K562 (cell line): ENCODE results near the gene PDE11A. TPM values are rescaled to one million over a fixed set of nuclear protein-coding genes. Genes with fewer than 3 reads are reported as not detected.

Experiments
- ATAC-seq: fragments of 200-7000 bp; cut with Tn5 transposase; 3 replicates; pipeline ENCODE4 v1.9.1; 2020; ENCODE audit warnings: moderate library complexity
- BruUV-seq: library from RNA; stranded (reverse); fragments of 400-500 nt; replicated peaks from 2 replicates; lab custom pipeline; 2021; lab: Mats Ljungman, UMichigan
- CTCF ChIA-PET: fragments of 300-600 bp; formaldehyde crosslinking; extraction: SDS; loops from one replicate; lab custom pipeline; 2021; ENCODE audit warnings: low intra/inter-chr PET ratio; lab: Yijun Ruan, JAX
- POLR2A ChIA-PET: fragments of 300-600, 350-650 bp; sonication (Branson Sonifier 250); formaldehyde crosslinking; extraction: SDS; loops from one replicate; lab custom pipeline; 2021; ENCODE audit warnings: antibody characterized with exemption, inconsistent platforms; lab: Yijun Ruan, JAX
- DNase-seq, 4 experiments: peaks; one replicate each; pipeline versions ENCODE4 v3.0.0 to v3.0.0-alpha.2; 2011 to 2018; ENCODE audit warnings: low spot score in 3 of 4, mixed read lengths in 3 of 4; ENCODE audit errors: extremely low read depth in 1 of 4
- FAIRE-seq: peaks from 2 replicates; lab custom pipeline; 2011; peaks lifted over from hg19 to GRCh38; lab: Jason Lieb, UNC
- H2AFZ ChIP-seq: 2 replicates; pipeline ENCODE4 v1.6.0; 2011; ENCODE audit warnings: low read depth, low read length, control low read depth, inconsistent platforms
- H3K27ac ChIP-seq: fragments of 200-600 bp; 3 replicates; pipeline ENCODE4 v1.8.0; 2011; ENCODE audit warnings: low read depth, mild to moderate bottlenecking, control low read depth, inconsistent platforms, low read length, moderate library complexity, mixed read lengths; ENCODE audit errors: extremely low read depth
- H3K27me3 ChIP-seq, 2 experiments: fragments of 300-600 bp in 1 of 2; 2 replicates in 1 of 2; 3 replicates in 1 of 2; pipeline versions ENCODE4 v1.6.0 to v1.8.0; 2011; ENCODE audit warnings: inconsistent platforms in 2 of 2, low read length in 2 of 2, mild to moderate bottlenecking in 1 of 2, mixed read lengths in 1 of 2, moderate library complexity in 1 of 2; ENCODE audit not compliant: control insufficient read depth in 2 of 2, insufficient read depth in 2 of 2
- H3K36me3 ChIP-seq: fragments of 300-600 bp; 3 replicates; pipeline ENCODE4 v1.8.0; 2011; ENCODE audit warnings: mild to moderate bottlenecking, low read length, inconsistent platforms; ENCODE audit not compliant: control insufficient read depth, insufficient read depth
- H3K4me1 ChIP-seq, 2 experiments: fragments of 200-600 bp in 1 of 2; replicated peaks in 1 of 2; 2 replicates in 1 of 2; 3 replicates in 1 of 2; pipeline versions ENCODE4 v1.5.1 to v1.8.0; 2011; ENCODE audit warnings: inconsistent platforms in 2 of 2, low read length in 2 of 2, mild to moderate bottlenecking in 1 of 2, mixed read lengths in 1 of 2, moderate library complexity in 1 of 2; ENCODE audit not compliant: control insufficient read depth in 2 of 2, insufficient read depth in 2 of 2
- H3K4me2 ChIP-seq: 2 replicates; pipeline ENCODE4 v1.6.1; 2011; ENCODE audit warnings: low read length, control low read depth, inconsistent platforms, mixed read lengths; ENCODE audit not compliant: insufficient read depth
- H3K4me3 ChIP-seq: fragments of 200-600 bp; sonication (generic), shearing (Covaris generic); 2 replicates; pipeline ENCODE4 v1.5.1; 2016; ENCODE audit warnings: control low read depth, inconsistent platforms
- H3K79me2 ChIP-seq: fragments of 200-600 bp; 3 replicates; pipeline ENCODE4 v1.8.0; 2011; ENCODE audit warnings: low read length, inconsistent platforms; ENCODE audit not compliant: control insufficient read depth, insufficient read depth
- H3K9ac ChIP-seq, 2 experiments: 2 replicates each; pipeline versions ENCODE4 v1.6.0 to v1.6.1; 2011; ENCODE audit warnings: low read depth in 2 of 2, low read length in 2 of 2, control low read depth in 1 of 2, inconsistent platforms in 1 of 2, mild to moderate bottlenecking in 1 of 2, mixed read lengths in 1 of 2; ENCODE audit not compliant: insufficient read depth in 1 of 2
- H3K9me1 ChIP-seq: one replicate; pipeline ENCODE4 v1.6.0; 2011; ENCODE audit warnings: inconsistent platforms, mild to moderate bottlenecking, low read length, moderate library complexity; ENCODE audit not compliant: control insufficient read depth, insufficient read depth
- H3K9me3 ChIP-seq: replicated peaks from 2 replicates; pipeline ENCODE4 v1.5.1; 2011; ENCODE audit warnings: low read depth, low read length, inconsistent platforms; ENCODE audit not compliant: control insufficient read depth, insufficient read depth
- H4K20me1 ChIP-seq: replicated peaks from 2 replicates; pipeline ENCODE4 v1.6.1; 2011; ENCODE audit warnings: low read length, inconsistent platforms, mixed read lengths; ENCODE audit not compliant: control insufficient read depth, insufficient read depth
- BRD9 ChIP-seq: fragments of 450-650 bp; IDR thresholded peaks from 2 replicates; pipeline ENCODE4 v1.6.1; 2018; ENCODE audit warnings: low read depth; ENCODE audit not compliant: partially characterized antibody
- FOXA3 ChIP-seq, 2 experiments: fragments of 450-650 bp in 1 of 2; sonication (generic) in 1 of 2; formaldehyde crosslinking; IDR thresholded peaks in 1 of 2; conservative IDR thresholded peaks in 1 of 2; 2 replicates each; pipeline versions ENCODE4 v1.4.0 to v1.8.0; 2020 to 2022; ENCODE audit warnings: mild to moderate bottlenecking in 2 of 2, missing genetic modification reagents in 1 of 2
- FOXM1 ChIP-seq, 2 experiments: fragments of 450-650 bp in 1 of 2; sonication (generic) in 1 of 2; formaldehyde crosslinking in 1 of 2; IDR thresholded peaks; 2 replicates each; pipeline versions ENCODE4 v1.6.1 to v1.9.0; 2017 to 2022; ENCODE audit warnings: low read depth in 2 of 2, mild to moderate bottlenecking in 2 of 2, missing genetic modification reagents in 1 of 2, moderate library complexity in 1 of 2
- GABPA ChIP-seq: fragments of 200-800 bp; sonication (Bioruptor generic); conservative IDR thresholded peaks from 2 replicates; pipeline ENCODE4 v1.6.1; 2016; ENCODE audit warnings: low read depth, missing genetic modification characterization, missing compliant biosample characterization
- HMG20B ChIP-seq: fragments of 250-450 bp; sonication (Bioruptor Pico); IDR thresholded peaks from 2 replicates; pipeline ENCODE4 v1.5.0; 2021; ENCODE audit warnings: mild to moderate bottlenecking
- MNT ChIP-seq, 2 experiments: fragments of 450-650 bp; conservative IDR thresholded peaks; 2 replicates each; pipeline ENCODE4 v1.6.1; 2017; ENCODE audit warnings: mild to moderate bottlenecking in 2 of 2, moderate library complexity in 2 of 2
- PURB ChIP-seq: sonication (generic); formaldehyde crosslinking; IDR thresholded peaks from 2 replicates; pipeline ENCODE4 v1.9.0; 2021; ENCODE audit warnings: low read depth, mild to moderate bottlenecking, missing genetic modification reagents
- YY1 ChIP-seq, 3 experiments: IDR thresholded peaks; 2 replicates each; pipeline ENCODE4 v1.6.1; 2011; ENCODE audit warnings: low read length in 2 of 3, mild to moderate bottlenecking in 2 of 3, moderate library complexity in 2 of 3, borderline replicate concordance in 1 of 3, control low read depth in 1 of 3, low read depth in 1 of 3; ENCODE audit not compliant: insufficient read depth in 3 of 3, insufficient replicate concordance in 2 of 3, control insufficient read depth in 1 of 3, insufficient read length in 1 of 3; ENCODE audit errors: extremely low read depth in 1 of 3
- WGBS: fragments of 100-300 bp; shearing (Covaris generic); methylation state at CpG from one replicate; pipeline ENCODE4 v1.1.6; 2016; ENCODE audit warnings: low coverage, mixed read lengths; ENCODE audit not compliant: insufficient coverage; ENCODE audit errors: missing lambda C conversion rate; 5-methylcytosine and 5-hydroxymethylcytosine counted together
- in situ Hi-C: fragments of 300-500 bp; cut with MboI; formaldehyde crosslinking; loops from 4 replicates; pipeline ENCODE4 v1.15.0; 2018; ENCODE audit warnings: inconsistent platforms, mixed read lengths
- intact Hi-C: fragments of 100-400 bp; cut with micrococcal nuclease; formaldehyde crosslinking; loops from 2 replicates; pipeline ENCODE4 v1.14.2; 2022
- polyA plus RNA-seq, 8 experiments: library from polyadenylated mRNA; depleted of rRNA in 4 of 8; stranded (reverse) in 5 of 8; unstranded in 3 of 8; fragments of >200 nt; fragmentation: Nextera tagmentation in 2 of 8; fragmentation: Illumina TruSeq in 1 of 8; extraction: Ambion mirVana in 2 of 8; extraction: Trizol in 1 of 8; gene quantifications; 2 replicates each; pipeline versions ENCODE4 v1.2.1 to v1.2.3, GENCODE V29; 2011 to 2014; ENCODE audit warnings: inconsistent platforms in 1 of 8, missing spikeins in 1 of 8
- total RNA-seq, 7 experiments: library from RNA; depleted of rRNA in 6 of 7; stranded (reverse); fragments of >200 nt in 6 of 7; fragmentation: Illumina TruSeq in 2 of 7; extraction: Trizol in 2 of 7; gene quantifications; 2 replicates each; pipeline versions ENCODE4 v1.2.1 to v1.2.3, GENCODE V29; 2011 to 2021; ENCODE audit warnings: low replicate concordance in 1 of 7
- TF ChIP-seq, protein P1 (sequence below): fragments of 150-350 bp; IDR thresholded peaks from 2 replicates; pipeline ENCODE4 v1.6.1; 2014; ENCODE audit warnings: low read depth, mild to moderate bottlenecking, low read length, borderline replicate concordance
- TF ChIP-seq, protein P2 (sequence below), 3 experiments: IDR thresholded peaks in 2 of 3; conservative IDR thresholded peaks in 1 of 3; 2 replicates each; pipeline ENCODE4 v1.5.1; 2011 to 2012; ENCODE audit warnings: low read length in 3 of 3, mild to moderate bottlenecking in 3 of 3, control low read depth in 2 of 3, improper control_type of control experiment in 1 of 3, inconsistent platforms in 1 of 3, low read depth in 1 of 3, mixed read lengths in 1 of 3, moderate library complexity in 1 of 3; ENCODE audit not compliant: insufficient read depth in 2 of 3

PDE11A gene
- total and polyA plus RNA-seq, 9 of the 15 experiments (the other 6 are each of a cell fraction or from before 2014, with no cell fraction given) = 3.2 to 22.1 (median 5.7) TPM

DNA sequence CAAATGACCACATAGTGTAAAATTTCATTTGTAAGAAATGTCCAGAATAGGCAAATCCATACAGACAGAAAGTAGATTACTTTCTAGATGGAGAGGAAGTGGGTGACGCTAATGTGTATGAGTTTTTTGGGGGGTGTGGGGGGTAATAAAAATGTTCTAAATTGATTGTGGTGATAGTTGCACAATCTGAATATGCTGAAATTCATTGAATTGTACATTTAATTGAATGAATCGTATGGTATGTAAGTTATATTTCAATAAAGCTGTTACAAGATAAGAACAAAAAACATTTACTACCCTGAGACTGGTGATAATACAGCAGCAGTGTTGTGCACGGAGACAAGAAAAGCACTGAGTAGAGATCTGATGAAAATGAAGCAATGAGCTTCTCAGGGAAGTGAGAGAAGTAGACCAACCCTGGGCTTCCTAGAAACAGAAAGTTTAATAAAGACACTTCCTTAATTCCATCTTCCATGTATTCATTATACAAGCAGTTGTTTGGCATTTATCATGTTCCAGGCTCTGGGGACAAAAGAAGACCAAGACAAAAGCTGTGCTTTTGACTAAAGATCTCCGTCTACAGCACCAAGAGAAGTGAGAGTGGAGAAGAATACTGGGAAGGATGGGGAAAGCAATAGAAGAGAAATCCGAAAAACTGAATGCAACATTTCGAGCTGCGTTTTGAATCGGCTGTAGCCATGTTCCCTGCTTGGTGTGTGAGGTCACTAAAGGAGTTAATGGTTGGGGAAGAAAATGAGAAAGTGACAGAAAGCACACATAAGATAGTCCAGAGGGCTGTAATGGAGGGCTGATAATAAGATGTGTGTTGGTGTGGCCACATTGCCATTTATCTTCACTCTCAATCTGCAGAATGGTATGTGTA is 1.8 kb upstream of the PDE11A start:
- H4K20me1 ChIP-seq = no peaks in the 10 kb centered on the region
- H3K4me2 ChIP-seq = peak overlapping the region; percentile 78
- intact Hi-C loops (loop anchor here (5.0 kb wide), 1 partner anchor 277 kb away; no protein-coding TSS in a partner anchor), in situ Hi-C loops (no loop called here)
- peak overlapping the region; percentile 78 for H2AFZ ChIP-seq
- H3K9ac ChIP-seq = peak overlapping the region in 1 of 2 experiments; percentile 52; a peak in 2 of 4 replicates
- H3K9me1 ChIP-seq = no peaks in the 10 kb centered on the region
- peak; percentile 39 for ATAC-seq
- BruUV-seq = no TSS peak
- H3K27me3 ChIP-seq = no peaks in the 10 kb centered on the region
- CTCF ChIA-PET = interaction anchor here (0.6 kb wide), 1 partner anchor 146 kb away, joined by 3 read pairs; no protein-coding TSS in a partner anchor
- no peaks in the 10 kb centered on the region for H3K9me3 ChIP-seq
- H3K4me3 ChIP-seq = peak overlapping the region; percentile 42; the same call in 1 of the 2 replicates
- peak in 2 of 4 experiments; percentile 57 to 75 for DNase-seq
- no peaks in the 10 kb centered on the region for H3K36me3 ChIP-seq
- POLR2A ChIA-PET = interaction anchor here (1.1 to 2.1 kb wide), 3 partner anchors 10 to 39 kb away, joined by 3 to 4 read pairs (median 4); no protein-coding TSS in a partner anchor
- H3K27ac ChIP-seq = peak overlapping the region; percentile 58
- WGBS = 4% methylated on average over 8 of the region's 8 CpGs
- H3K4me1 ChIP-seq = peaks cover 27 to 50% of the 10 kb centered on the region in 2 experiments
- H3K79me2 ChIP-seq = 0 out of 3 replicates have a peak, but pooled peaks cover 3% of the 10 kb centered on the region
- FAIRE-seq = peak; percentile 85
- TF ChIP-seq, protein P1, sequence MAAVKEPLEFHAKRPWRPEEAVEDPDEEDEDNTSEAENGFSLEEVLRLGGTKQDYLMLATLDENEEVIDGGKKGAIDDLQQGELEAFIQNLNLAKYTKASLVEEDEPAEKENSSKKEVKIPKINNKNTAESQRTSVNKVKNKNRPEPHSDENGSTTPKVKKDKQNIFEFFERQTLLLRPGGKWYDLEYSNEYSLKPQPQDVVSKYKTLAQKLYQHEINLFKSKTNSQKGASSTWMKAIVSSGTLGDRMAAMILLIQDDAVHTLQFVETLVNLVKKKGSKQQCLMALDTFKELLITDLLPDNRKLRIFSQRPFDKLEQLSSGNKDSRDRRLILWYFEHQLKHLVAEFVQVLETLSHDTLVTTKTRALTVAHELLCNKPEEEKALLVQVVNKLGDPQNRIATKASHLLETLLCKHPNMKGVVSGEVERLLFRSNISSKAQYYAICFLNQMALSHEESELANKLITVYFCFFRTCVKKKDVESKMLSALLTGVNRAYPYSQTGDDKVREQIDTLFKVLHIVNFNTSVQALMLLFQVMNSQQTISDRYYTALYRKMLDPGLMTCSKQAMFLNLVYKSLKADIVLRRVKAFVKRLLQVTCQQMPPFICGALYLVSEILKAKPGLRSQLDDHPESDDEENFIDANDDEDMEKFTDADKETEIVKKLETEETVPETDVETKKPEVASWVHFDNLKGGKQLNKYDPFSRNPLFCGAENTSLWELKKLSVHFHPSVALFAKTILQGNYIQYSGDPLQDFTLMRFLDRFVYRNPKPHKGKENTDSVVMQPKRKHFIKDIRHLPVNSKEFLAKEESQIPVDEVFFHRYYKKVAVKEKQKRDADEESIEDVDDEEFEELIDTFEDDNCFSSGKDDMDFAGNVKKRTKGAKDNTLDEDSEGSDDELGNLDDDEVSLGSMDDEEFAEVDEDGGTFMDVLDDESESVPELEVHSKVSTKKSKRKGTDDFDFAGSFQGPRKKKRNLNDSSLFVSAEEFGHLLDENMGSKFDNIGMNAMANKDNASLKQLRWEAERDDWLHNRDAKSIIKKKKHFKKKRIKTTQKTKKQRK = no peak
- TF ChIP-seq BRD9 = peak; percentile 42
- TF ChIP-seq, protein P2, sequence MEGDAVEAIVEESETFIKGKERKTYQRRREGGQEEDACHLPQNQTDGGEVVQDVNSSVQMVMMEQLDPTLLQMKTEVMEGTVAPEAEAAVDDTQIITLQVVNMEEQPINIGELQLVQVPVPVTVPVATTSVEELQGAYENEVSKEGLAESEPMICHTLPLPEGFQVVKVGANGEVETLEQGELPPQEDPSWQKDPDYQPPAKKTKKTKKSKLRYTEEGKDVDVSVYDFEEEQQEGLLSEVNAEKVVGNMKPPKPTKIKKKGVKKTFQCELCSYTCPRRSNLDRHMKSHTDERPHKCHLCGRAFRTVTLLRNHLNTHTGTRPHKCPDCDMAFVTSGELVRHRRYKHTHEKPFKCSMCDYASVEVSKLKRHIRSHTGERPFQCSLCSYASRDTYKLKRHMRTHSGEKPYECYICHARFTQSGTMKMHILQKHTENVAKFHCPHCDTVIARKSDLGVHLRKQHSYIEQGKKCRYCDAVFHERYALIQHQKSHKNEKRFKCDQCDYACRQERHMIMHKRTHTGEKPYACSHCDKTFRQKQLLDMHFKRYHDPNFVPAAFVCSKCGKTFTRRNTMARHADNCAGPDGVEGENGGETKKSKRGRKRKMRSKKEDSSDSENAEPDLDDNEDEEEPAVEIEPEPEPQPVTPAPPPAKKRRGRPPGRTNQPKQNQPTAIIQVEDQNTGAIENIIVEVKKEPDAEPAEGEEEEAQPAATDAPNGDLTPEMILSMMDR (IDR thresholded peaks at IDR 0.05 in 2 of 3, conservative IDR thresholded peaks at IDR 0.05 in 1 of 3; ENCODE audit: insufficient read depth in 2 of 3, low read depth in 1 of 3, low read length in 3 of 3) = no peak
- 0 out of 4 replicates have a peak, but pooled peaks of 1 of the 2 experiments have one; percentile 11 for TF ChIP-seq MNT (conservative IDR thresholded peaks at IDR 0.05)
- no peak for TF ChIP-seq FOXA3 (CRISPR knock-in tag; conservative IDR thresholded peaks at IDR 0.05 in 1 of 2, IDR thresholded peaks at IDR 0.05 in 1 of 2)
- TF ChIP-seq GABPA (tag) = peak; percentile 18; the same call in 1 of the 2 replicates
- no peak for TF ChIP-seq HMG20B
- TF ChIP-seq YY1 (IDR thresholded peaks at IDR 0.05; ENCODE audit: borderline replicate concordance in 1 of 3, control insufficient read depth in 1 of 3, extremely low read depth in 1 of 3, insufficient read depth in 3 of 3, insufficient read length in 1 of 3, insufficient replicate concordance in 2 of 3, low read depth in 1 of 3, low read length in 2 of 3) = peak in 1 of 3 experiments; percentile 66
- TF ChIP-seq PURB (CRISPR knock-in tag) = no peak
- TF ChIP-seq FOXM1 (IDR thresholded peaks at IDR 0.05; ENCODE audit: low read depth) = peak; percentile 61
- TF ChIP-seq FOXM1 (CRISPR knock-in tag; IDR thresholded peaks at IDR 0.05; ENCODE audit: low read depth) = no peak
